GM18499 (cell line): ENCODE results near the gene PLEKHA1.

Experiments
- ATAC-seq: cut with Tn5 transposase; IDR thresholded peaks from one replicate; pipeline ENCODE4 v1.9.1; 2021; ENCODE audit warnings: moderate number of reproducible peaks; ENCODE audit not compliant: insufficient read depth, unreplicated experiment

PLEKHA1 gene

GRCh38 chr10:122374237-122374858, at the start of gene PLEKHA1:
TSS of gene PLEKHA1 (plus strand) at chr10:122374708. CDS start at chr10:122393201, 18,493 bp downstream.
- ATAC-seq: peak; percentile 50

GRCh38 chr10:122325235-122325634, 49.3 kb upstream of the PLEKHA1 start:
- no peak for ATAC-seq

- no peak for ATAC-seq
Measured at GRCh38 chr10:122326385-122326784, 48.1 kb upstream of the PLEKHA1 start.

- ATAC-seq: no peak
Measured at GRCh38 chr10:122326806-122327205, 47.7 kb upstream of the PLEKHA1 start.

- ATAC-seq: no peak
Measured at GRCh38 chr10:122327237-122328206, 47.0 kb upstream of the PLEKHA1 start.

- ATAC-seq: no peak
Measured at GRCh38 chr10:122328676-122329075, 45.8 kb upstream of the PLEKHA1 start.

GRCh38 chr10:122329416-122329815, 45.1 kb upstream of the PLEKHA1 start:
- no peak for ATAC-seq

GRCh38 chr10:122331100-122331499, 43.4 kb upstream of the PLEKHA1 start:
- ATAC-seq: no peak

- no peak for ATAC-seq
Measured at GRCh38 chr10:122331615-122332446, 42.7 kb upstream of the PLEKHA1 start.

GRCh38 chr10:122333037-122333436, 41.5 kb upstream of the PLEKHA1 start:
- ATAC-seq: no peak

GRCh38 chr10:122336332-122336731, 38.2 kb upstream of the PLEKHA1 start:
- no peak for ATAC-seq

- no peak for ATAC-seq
Measured at GRCh38 chr10:122336961-122337360, 37.5 kb upstream of the PLEKHA1 start.

GRCh38 chr10:122338609-122339441, 35.7 kb upstream of the PLEKHA1 start:
- ATAC-seq: no peak

- no peak for ATAC-seq
Measured at GRCh38 chr10:122341141-122341810, 33.2 kb upstream of the PLEKHA1 start.

GRCh38 chr10:122342293-122343134, 32.0 kb upstream of the PLEKHA1 start:
- ATAC-seq: no peak

GRCh38 chr10:122343135-122343800, 31.2 kb upstream of the PLEKHA1 start:
- no peak for ATAC-seq

GRCh38 chr10:122343936-122344335, 30.6 kb upstream of the PLEKHA1 start:
- ATAC-seq: no peak

GRCh38 chr10:122344741-122345258, 29.7 kb upstream of the PLEKHA1 start:
- ATAC-seq: no peak
